Central memory CD8-positive, alpha-beta T cell (primary cell): ENCODE data around the gene RBM3.
A peak's percentile ranks its signal among the peaks of the same experiment; 100 is the strongest.

Source experiments
- ATAC-seq: fragments of 150-1000 bp; cut with Tn5 transposase; replicated peaks from 2 replicates; pipeline ENCODE4 v1.10.0; 2022; ENCODE audit warnings: mild to moderate bottlenecking, moderate FRiP score, moderate number of reproducible peaks; ENCODE audit not compliant: poor library complexity, severe bottlenecking; ENCODE audit errors: extremely low read depth
- DNase-seq, 2 donors: peaks; one replicate each; pipeline ENCODE4 v3.0.0; 2021; ENCODE audit warnings: low spot score in 2 of 2
- H3K27ac Mint-ChIP-seq: one replicate; pipeline ENCODE4 v1.8.0; 2022; ENCODE audit warnings: low read depth, mild to moderate bottlenecking, moderate library complexity, mixed read lengths
- H3K27me3 Mint-ChIP-seq: one replicate; pipeline ENCODE4 v1.8.0; 2022; ENCODE audit warnings: mixed read lengths
- H3K36me3 Mint-ChIP-seq: one replicate; pipeline ENCODE4 v1.8.0; 2022; ENCODE audit warnings: mild to moderate bottlenecking, moderate library complexity, mixed read lengths; ENCODE audit not compliant: insufficient read depth
- H3K4me1 Mint-ChIP-seq: one replicate; pipeline ENCODE4 v1.8.0; 2022; ENCODE audit warnings: mixed read lengths
- H3K4me3 Mint-ChIP-seq: one replicate; pipeline ENCODE4 v1.8.0; 2022; ENCODE audit warnings: mild to moderate bottlenecking, moderate library complexity, mixed read lengths
- H3K9me3 Mint-ChIP-seq: one replicate; pipeline ENCODE4 v1.8.0; 2022; ENCODE audit warnings: mixed read lengths

RBM3 gene

DNA sequence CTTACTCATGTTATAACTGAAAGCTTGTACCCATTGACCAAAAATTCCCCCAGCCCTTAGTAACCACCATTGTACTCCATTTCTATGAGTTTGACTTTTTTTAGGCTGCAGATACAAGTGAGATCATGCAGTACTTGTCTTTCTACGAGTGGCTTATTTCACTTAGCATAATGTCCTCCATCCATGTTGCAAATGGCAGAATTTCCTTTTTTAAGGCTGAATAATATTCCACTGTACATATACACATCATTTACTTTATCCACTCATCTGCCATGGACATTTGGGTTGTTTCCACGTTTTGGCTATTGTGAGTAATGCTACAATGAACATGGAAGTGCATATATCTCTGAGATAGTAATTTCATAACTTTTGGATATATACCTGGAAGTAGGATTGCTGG, 10.4 kb downstream of the RBM3 start:
- ATAC-seq: no peak
- Mint-ChIP-seq H3K4me3 (no peak overlapping the region), H3K27ac (no peak overlapping the region), H3K4me1 (no peaks in the 10 kb centered on the region), H3K9me3 (no peaks in the 10 kb centered on the region), H3K36me3 (peaks cover 1% of the 10 kb centered on the region), H3K27me3 (no peaks in the 10 kb centered on the region)
- no peak for DNase-seq

GRCh38 chrX:48589482-48590162, 15.3 kb downstream of the RBM3 start:
- Mint-ChIP-seq H3K27ac (no peak overlapping the region), H3K36me3 (no peaks in the 10 kb centered on the region), H3K27me3 (no peaks in the 10 kb centered on the region), H3K9me3 (no peaks in the 10 kb centered on the region), H3K4me3 (no peak overlapping the region), H3K4me1 (no peaks in the 10 kb centered on the region)
- no peak for ATAC-seq
- no peak for DNase-seq

- no peaks in the 10 kb centered on the region for H3K4me1 Mint-ChIP-seq
- ATAC-seq (no peak), DNase-seq (no peak)
- H3K27me3 Mint-ChIP-seq: no peaks in the 10 kb centered on the region
- H3K36me3 Mint-ChIP-seq: no peaks in the 10 kb centered on the region
- H3K9me3 Mint-ChIP-seq: no peaks in the 10 kb centered on the region
- no peak overlapping the region for H3K4me3 Mint-ChIP-seq
- no peak overlapping the region for H3K27ac Mint-ChIP-seq
Measured at GRCh38 chrX:48590203-48591103, 16.2 kb downstream of the RBM3 start.

- no peak overlapping the region for H3K27ac Mint-ChIP-seq
- no peaks in the 10 kb centered on the region for H3K4me1 Mint-ChIP-seq
- H3K36me3 Mint-ChIP-seq: no peaks in the 10 kb centered on the region
- no peaks in the 10 kb centered on the region for H3K27me3 Mint-ChIP-seq
- no peak for DNase-seq
- no peak overlapping the region for H3K4me3 Mint-ChIP-seq
- no peak for ATAC-seq
- H3K9me3 Mint-ChIP-seq: no peaks in the 10 kb centered on the region
Measured at GRCh38 chrX:48591255-48591791, 17.0 kb downstream of the RBM3 start.

- H3K27me3 Mint-ChIP-seq: no peaks in the 10 kb centered on the region
Measured at GRCh38 chrX:48592971-48593370, 18.7 kb downstream of the RBM3 start.

GRCh38 chrX:48595929-48596328, 21.6 kb downstream of the RBM3 start:
- Mint-ChIP-seq H3K36me3 (peaks cover 17% of the 10 kb centered on the region), H3K4me1 (peaks cover 17% of the 10 kb centered on the region), H3K27ac (no peak overlapping the region), H3K9me3 (no peaks in the 10 kb centered on the region), H3K27me3 (no peaks in the 10 kb centered on the region), H3K4me3 (no peak overlapping the region)
- no peak for DNase-seq
- ATAC-seq: no peak

More at GRCh38 chrX:48592971-48593370, 18.7 kb downstream of the RBM3 start:
- ATAC-seq: no peak
- Mint-ChIP-seq H3K36me3 (peaks cover 9% of the 10 kb centered on the region), H3K9me3 (no peaks in the 10 kb centered on the region), H3K27ac (no peak overlapping the region), H3K4me3 (no peak overlapping the region), H3K4me1 (peaks cover 8% of the 10 kb centered on the region)
- no peak for DNase-seq

DNA sequence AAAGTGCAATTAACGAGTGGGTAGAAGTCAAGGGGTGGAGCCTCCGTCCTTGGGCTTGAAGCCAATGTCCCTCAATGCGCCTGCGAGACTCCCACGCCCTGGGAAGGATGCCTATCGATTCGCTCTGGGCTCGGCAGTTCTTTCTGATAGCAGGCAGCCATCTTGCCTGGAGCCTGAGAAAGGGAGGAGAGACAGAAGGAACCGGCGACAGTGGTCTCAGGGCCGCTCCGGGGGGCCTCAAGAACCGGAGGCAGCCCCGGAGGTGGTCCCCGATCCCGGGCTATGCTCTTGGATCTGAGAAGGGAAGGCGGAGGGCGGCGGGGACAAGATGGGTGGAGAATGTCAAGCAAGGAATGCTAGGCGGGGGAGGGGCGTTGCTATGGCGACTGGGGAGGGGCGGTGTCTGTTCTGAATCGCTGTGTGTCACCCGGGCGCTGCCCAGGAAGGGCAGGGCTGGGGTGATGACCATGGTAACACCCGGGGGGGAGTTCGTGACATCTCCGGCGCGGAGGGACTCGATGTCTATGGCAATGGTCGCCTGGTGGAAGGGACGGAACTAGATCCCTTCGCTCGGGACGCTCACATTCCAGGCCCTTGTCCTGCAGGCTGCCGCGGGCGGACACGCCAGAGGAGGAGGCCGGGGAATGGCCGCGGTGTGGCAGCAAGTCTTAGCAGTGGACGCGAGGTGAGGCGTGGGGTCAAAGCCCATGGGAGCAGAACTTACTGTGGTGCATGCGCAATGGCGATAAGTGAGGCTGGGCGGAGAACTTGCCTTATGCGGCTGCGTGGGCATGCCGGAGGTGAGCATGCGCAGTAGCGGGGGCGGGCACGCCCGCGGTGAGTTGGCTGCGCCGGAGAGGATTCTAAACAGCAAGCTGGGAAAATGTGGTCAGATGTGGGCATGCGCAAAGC, 23.3 kb downstream of the RBM3 start, which contains the start of gene WDR13:
Gene WDR13 (plus strand): TSS at position 140 of the 912 bp plus-strand sequence. CDS start 505 bp downstream, at position 645.
- peak; percentile 75 to 81 for DNase-seq
- peaks cover 17% of the 10 kb centered on the region for H3K4me1 Mint-ChIP-seq
- H3K27me3 Mint-ChIP-seq: no peaks in the 10 kb centered on the region
- peaks cover 20% of the 10 kb centered on the region for H3K36me3 Mint-ChIP-seq
- peak within 1 kb of the TSS; percentile 96 for H3K4me3 Mint-ChIP-seq
- H3K27ac Mint-ChIP-seq: peak within 1 kb of the TSS; percentile 99
- H3K9me3 Mint-ChIP-seq: no peaks in the 10 kb centered on the region
- ATAC-seq: peak; percentile 87

GRCh38 chrX:48598614-48599013, 24.3 kb downstream of the RBM3 start:
- peaks cover 17% of the 10 kb centered on the region for H3K4me1 Mint-ChIP-seq

DNA sequence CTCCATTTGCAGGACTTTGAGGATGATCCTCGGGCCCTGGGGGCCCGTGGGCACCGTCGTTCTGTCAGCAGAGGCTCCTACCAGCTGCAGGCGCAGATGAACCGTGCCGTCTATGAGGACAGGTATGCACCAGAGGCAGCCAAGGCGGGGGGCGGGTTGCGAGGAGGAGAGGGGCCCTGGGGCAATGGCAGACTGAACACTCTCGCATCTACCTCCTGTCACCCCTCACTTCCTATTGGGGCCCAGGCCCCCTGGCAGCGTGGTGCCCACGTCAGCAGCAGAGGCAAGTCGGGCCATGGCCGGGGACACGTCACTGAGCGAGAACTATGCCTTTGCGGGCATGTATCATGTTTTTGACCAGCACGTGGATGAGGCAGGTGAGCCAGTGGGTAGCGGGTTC, 25.1 kb downstream of the RBM3 start:
- DNase-seq (no peak), ATAC-seq (no peak)
- peaks cover 22% of the 10 kb centered on the region for H3K36me3 Mint-ChIP-seq
- H3K9me3 Mint-ChIP-seq: no peaks in the 10 kb centered on the region
- no peak overlapping the region for H3K4me3 Mint-ChIP-seq
- H3K27ac Mint-ChIP-seq: no peak overlapping the region
- H3K4me1 Mint-ChIP-seq: peaks cover 17% of the 10 kb centered on the region
- H3K27me3 Mint-ChIP-seq: no peaks in the 10 kb centered on the region

More at GRCh38 chrX:48598614-48599013, 24.3 kb downstream of the RBM3 start:
- peak overlapping the region; percentile 99 for H3K27ac Mint-ChIP-seq
- peaks cover 22% of the 10 kb centered on the region for H3K36me3 Mint-ChIP-seq
- DNase-seq: no peak
- H3K27me3 Mint-ChIP-seq: no peaks in the 10 kb centered on the region
- no peaks in the 10 kb centered on the region for H3K9me3 Mint-ChIP-seq
- ATAC-seq: no peak
- H3K4me3 Mint-ChIP-seq: peak overlapping the region; percentile 96

DNA sequence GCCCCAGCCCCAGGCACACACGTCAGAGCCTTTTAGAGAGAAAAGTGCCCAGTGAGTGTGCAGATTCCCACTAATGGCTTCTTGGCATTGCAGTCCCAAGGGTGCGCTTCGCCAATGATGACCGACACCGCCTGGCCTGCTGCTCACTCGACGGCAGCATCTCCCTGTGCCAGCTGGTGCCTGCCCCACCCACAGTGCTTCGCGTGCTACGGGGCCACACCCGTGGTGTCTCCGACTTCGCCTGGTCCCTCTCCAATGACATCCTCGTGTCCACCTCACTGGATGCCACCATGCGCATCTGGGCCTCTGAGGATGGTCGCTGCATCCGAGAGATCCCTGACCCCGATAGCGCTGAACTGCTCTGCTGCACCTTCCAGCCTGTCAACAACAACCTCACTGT, 25.9 kb downstream of the RBM3 start:
- ATAC-seq: no peak
- Mint-ChIP-seq H3K36me3 (peaks cover 22% of the 10 kb centered on the region), H3K27ac (no peak overlapping the region), H3K9me3 (no peaks in the 10 kb centered on the region), H3K27me3 (no peaks in the 10 kb centered on the region), H3K4me1 (peaks cover 17% of the 10 kb centered on the region), H3K4me3 (no peak overlapping the region)
- DNase-seq: no peak

- Mint-ChIP-seq H3K9me3 (no peaks in the 10 kb centered on the region), H3K4me1 (peaks cover 17% of the 10 kb centered on the region), H3K27ac (no peak overlapping the region), H3K36me3 (peaks cover 22% of the 10 kb centered on the region), H3K27me3 (no peaks in the 10 kb centered on the region), H3K4me3 (no peak overlapping the region)
- ATAC-seq (no peak), DNase-seq (no peak)
Measured at GRCh38 chrX:48601741-48602394, 27.6 kb downstream of the RBM3 start.
